GM12865 (cell line): ENCODE results near the gene FAM210B.

Source experiments
- DNase-seq: peaks from one replicate; pipeline ENCODE4 v3.0.0; 2010; ENCODE audit warnings: low read depth
- H3K4me3 ChIP-seq: 2 replicates; pipeline ENCODE4 v1.5.1; 2011; ENCODE audit warnings: mild to moderate bottlenecking, low read depth, low read length, control low read depth
- TF ChIP-seq, protein P1 (sequence below): IDR thresholded peaks from 2 replicates; pipeline ENCODE4 v1.5.1; 2011; ENCODE audit warnings: low read length, control low read depth, low read depth, inconsistent platforms; ENCODE audit not compliant: insufficient read depth; ENCODE audit errors: missing control alignments

FAM210B gene

DNA sequence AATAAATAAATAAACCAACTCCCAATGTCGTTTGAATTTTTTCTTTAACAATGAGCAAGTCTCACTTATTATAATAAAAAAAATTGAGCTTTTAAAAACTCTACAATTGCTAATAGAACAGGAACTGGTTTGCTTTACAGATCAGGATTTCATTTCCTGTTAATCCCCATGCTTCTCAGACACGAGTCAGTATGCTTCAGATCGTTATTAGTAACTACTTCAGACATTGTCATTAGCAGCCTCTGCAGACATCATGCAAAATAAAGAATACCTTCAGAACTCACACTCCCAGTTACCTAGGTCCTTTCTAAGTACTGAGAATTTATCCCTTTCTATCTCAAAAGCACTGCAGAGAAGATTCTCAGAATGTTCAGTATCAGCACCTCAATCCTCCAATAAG is 10.0 kb upstream of the FAM210B start:
- DNase-seq = no peak
- TF ChIP-seq, protein P1, sequence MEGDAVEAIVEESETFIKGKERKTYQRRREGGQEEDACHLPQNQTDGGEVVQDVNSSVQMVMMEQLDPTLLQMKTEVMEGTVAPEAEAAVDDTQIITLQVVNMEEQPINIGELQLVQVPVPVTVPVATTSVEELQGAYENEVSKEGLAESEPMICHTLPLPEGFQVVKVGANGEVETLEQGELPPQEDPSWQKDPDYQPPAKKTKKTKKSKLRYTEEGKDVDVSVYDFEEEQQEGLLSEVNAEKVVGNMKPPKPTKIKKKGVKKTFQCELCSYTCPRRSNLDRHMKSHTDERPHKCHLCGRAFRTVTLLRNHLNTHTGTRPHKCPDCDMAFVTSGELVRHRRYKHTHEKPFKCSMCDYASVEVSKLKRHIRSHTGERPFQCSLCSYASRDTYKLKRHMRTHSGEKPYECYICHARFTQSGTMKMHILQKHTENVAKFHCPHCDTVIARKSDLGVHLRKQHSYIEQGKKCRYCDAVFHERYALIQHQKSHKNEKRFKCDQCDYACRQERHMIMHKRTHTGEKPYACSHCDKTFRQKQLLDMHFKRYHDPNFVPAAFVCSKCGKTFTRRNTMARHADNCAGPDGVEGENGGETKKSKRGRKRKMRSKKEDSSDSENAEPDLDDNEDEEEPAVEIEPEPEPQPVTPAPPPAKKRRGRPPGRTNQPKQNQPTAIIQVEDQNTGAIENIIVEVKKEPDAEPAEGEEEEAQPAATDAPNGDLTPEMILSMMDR = no peak
- H3K4me3 ChIP-seq = no peak overlapping the region

DNA sequence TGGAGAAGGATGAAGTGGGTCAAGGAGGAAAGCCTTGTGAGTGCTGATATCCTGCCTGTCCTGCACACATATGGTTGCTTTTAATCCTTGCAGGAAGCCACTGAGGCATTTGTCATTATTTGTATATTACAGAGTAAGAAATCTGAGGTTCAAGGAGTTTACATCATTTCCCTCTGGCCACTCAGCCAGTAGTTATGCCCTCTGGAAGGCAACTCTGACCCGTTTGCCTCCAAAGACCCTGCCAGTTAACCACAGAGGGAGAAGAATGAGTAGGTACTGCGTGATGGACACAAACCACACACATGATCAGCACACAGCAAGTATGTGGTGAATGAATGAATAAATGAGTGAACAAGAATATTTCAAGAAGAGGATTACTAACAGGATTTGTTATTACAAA is 7.9 kb upstream of the FAM210B start:
- H3K4me3 ChIP-seq = no peak overlapping the region
- TF ChIP-seq, protein P1 = no peak
- DNase-seq = no peak

DNA sequence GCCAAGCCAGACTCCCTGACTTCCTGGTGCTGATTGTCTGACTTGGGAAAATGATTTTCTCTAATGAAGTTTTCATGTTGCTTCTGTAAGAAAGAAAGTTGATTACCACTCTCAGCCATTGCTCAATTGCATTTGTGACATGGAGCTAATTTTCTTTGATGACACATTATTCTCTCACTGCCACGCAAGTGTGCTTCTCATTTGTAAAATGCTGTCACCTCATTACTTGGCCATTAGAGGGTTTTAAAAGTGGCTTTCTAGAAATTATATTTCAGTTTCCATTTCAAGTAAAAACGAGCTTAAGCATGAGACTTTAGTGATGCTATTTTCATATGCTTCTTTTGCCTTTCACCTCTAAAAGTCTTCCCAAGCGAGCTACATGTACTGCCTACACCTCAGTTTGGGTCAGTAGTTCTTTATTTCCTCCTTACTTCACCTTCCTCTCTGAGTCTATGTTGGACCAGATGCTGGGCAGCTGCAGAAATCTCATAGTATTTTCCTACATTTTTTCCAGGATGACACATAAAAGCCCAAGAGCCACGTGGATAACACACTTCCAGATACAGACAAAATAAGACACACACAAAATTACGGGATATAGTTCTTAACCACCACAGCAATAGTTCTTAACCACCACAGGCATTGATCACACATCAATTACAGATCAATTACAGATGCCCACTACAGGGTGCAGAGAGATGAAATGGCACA is 6.3 kb upstream of the FAM210B start:
- TF ChIP-seq, protein P1 = no peak

DNA sequence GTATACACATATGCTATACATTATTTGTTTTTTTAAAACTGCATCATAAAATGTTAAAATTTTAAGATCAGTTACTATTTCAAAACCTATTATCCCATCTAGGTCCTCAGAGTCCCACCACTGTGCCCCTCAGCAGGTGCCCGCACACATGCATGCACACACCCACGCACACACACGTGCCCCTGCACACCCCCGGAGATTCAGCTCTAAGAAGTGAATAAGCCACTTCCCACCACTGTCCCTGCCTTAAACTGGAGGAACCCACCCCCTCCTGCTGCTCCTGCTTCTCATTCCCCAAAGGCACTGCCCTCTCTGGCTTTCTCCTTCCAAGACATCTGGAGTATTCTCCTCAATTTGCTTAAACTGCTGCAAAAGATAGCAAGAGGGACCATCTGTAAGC is 5.4 kb upstream of the FAM210B start:
- no peak for DNase-seq
- H3K4me3 ChIP-seq = no peak overlapping the region
- TF ChIP-seq, protein P1 = no peak

More for the DNA sequence above, 6.3 kb upstream of the FAM210B start:
- H3K4me3 ChIP-seq = no peak overlapping the region
- no peak for DNase-seq

DNA sequence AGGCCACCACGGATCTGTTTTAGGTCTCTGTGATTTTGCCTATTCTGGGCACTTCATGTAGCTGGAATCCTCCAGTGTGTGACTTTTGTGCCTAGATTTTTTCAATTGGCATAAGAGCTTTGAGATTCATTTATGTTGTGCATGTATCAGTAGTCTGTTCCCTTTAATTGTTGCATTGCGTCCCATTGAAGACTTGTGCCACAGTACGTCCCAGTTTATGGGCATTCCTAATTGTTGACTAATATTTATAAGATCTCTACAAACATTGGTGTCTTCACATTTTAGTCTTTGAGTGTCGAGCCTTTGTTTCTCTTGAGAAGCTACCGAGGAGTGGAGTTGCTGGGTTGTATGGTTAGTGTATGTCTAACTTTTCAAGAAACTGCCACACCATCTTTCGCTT is 704 bp upstream of the FAM210B start:
- H3K4me3 ChIP-seq = no peak overlapping the region
- no peak for DNase-seq
- TF ChIP-seq, protein P1 = no peak

DNA sequence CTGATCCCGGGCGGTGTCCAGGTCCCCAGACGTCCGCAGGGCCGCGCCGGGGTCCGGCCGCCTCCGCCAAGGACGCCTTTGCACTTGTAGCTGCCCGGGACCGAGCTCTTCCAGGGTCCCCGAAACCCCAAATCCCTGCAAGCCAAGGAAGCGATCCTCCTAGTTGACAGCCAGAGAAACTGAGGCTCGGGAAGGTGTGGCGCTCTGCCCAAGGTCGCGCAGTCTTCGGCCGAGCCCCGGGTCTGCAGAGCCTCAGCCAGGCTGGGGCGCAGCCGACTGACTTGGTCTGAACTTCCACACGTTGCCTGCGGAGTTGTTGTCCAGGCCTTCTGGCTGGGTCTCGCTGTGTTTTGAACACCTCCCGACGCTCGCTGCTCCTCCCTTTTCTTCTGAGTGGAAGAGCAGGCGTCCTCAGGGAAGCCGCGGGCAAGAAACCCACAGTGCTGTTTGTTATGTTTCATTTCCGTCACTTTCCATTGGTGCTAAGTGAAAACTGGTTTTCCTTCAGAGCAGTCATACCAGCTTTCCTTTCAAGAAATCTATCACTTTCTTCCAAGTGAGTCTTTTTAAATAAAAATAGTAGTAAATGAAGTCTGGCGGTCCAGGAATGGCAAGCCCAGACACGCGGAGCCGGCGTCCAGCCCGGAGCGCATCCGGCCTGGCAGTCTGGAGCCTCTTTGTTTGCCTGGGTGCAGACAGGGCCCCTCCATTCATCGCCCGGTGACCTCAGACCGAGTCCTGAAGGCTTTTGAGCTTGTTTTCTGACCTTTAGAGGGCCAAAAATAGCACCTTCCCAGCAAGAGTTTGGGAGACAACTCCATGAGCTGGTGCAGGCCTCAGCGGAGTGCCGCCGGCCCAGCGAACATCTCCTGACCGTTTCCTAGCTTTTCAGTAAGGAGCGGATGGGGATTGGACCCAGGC is 698 bp downstream of the FAM210B start:
- TF ChIP-seq, protein P1 = no peak
- DNase-seq = peak; percentile 20
- H3K4me3 ChIP-seq = peak overlapping the region; percentile 56
